NT2/D1 (cell line): Measurements from ENCODE around the gene BFSP1.

Experiments
- YY1 ChIP-seq: IDR thresholded peaks from 2 replicates; pipeline ENCODE4 v1.6.1; 2011; ENCODE audit not compliant: insufficient read length, insufficient read depth
- ZNF274 ChIP-seq: IDR thresholded peaks from 2 replicates; pipeline ENCODE4 v1.6.1; 2011; ENCODE audit warnings: mild to moderate bottlenecking, low read depth, low read length

- TF ChIP-seq ZNF274: no peak
- no peak for TF ChIP-seq YY1
Observed at GRCh38 chr20:17498641-17499040, 32.5 kb downstream of the BFSP1 start.
